Esophagus squamous epithelium (tissue), 5 donors: Measurements from ENCODE around the gene PRG3. TPM values are rescaled to one million over a fixed set of nuclear protein-coding genes. Genes with fewer than 3 reads are reported as not detected.

Experiments
- DNase-seq: peaks from one replicate; lab custom pipeline; 2025; lab: John Stamatoyannopoulos, UW
- H3K27ac ChIP-seq, 4 donors: fragments of 200-600 bp; sonication (generic); one replicate each; pipeline ENCODE4 v1.5.1; 2016 to 2019; ENCODE audit warnings: mild to moderate bottlenecking in 1 of 4
- H3K27me3 ChIP-seq, 4 donors: fragments of 200-600 bp; sonication (generic); 1 replicate in 3 of 4; 2 replicates in 1 of 4; pipeline versions ENCODE4 v1.5.1 to v1.6.0; 2017 to 2021; ENCODE audit warnings: antibody characterized with exemption in 1 of 4
- H3K36me3 ChIP-seq, 3 donors: fragments of 200-600 bp; sonication (generic); one replicate each; pipeline ENCODE4 v1.5.1; 2016 to 2019
- H3K4me1 ChIP-seq, 3 donors: fragments of 200-600 bp; sonication (generic); one replicate each; pipeline ENCODE4 v1.5.1; 2017 to 2019
- H3K4me3 ChIP-seq, 4 donors: fragments of 200-600 bp; sonication (generic); 1 replicate in 3 of 4; 2 replicates in 1 of 4; pipeline ENCODE4 v1.5.1; 2016 to 2019; ENCODE audit warnings: mild to moderate bottlenecking in 2 of 4, moderate library complexity in 1 of 4
- H3K9me3 ChIP-seq, 3 donors: fragments of 200-600 bp; sonication (generic); one replicate each; pipeline ENCODE4 v1.5.1; 2016 to 2019
- CTCF ChIP-seq, 6 experiments: fragments of 450-650 bp in 4 of 6; fragments of 200-600 bp in 2 of 6; sonication (generic) in 2 of 6; IDR thresholded peaks; one replicate each; pipeline ENCODE4 v1.5.1; 2016 to 2019; ENCODE audit warnings: antibody characterized with exemption in 6 of 6, mild to moderate bottlenecking in 4 of 6, moderate library complexity in 4 of 6
- POLR2A ChIP-seq, 4 donors: fragments of 450-650 bp; IDR thresholded peaks; one replicate each; pipeline ENCODE4 v1.6.1; 2017; ENCODE audit warnings: antibody characterized with exemption in 4 of 4, mild to moderate bottlenecking in 4 of 4, moderate library complexity in 3 of 4
- WGBS, 2 donors: methylation state at CpG; one replicate each; pipeline ENCODE4 v1.1.5; 2018; 5-methylcytosine and 5-hydroxymethylcytosine counted together
- intact Hi-C: fragments of 100-400 bp; cut with DNase I; formaldehyde crosslinking; loops from one replicate; pipeline ENCODE4 v1.15.0; 2022
- total RNA-seq, 4 donors: library from RNA; depleted of rRNA; stranded (reverse); fragments of >200 nt; gene quantifications; one replicate each; pipeline ENCODE4 v1.1.0, GENCODE V29; 2016
- donor health status: DM: yes; HTN: yes; CAD: no.

The PRG3 gene
- total RNA-seq, 4 donors from 2014 or later, result not detected

DNA sequence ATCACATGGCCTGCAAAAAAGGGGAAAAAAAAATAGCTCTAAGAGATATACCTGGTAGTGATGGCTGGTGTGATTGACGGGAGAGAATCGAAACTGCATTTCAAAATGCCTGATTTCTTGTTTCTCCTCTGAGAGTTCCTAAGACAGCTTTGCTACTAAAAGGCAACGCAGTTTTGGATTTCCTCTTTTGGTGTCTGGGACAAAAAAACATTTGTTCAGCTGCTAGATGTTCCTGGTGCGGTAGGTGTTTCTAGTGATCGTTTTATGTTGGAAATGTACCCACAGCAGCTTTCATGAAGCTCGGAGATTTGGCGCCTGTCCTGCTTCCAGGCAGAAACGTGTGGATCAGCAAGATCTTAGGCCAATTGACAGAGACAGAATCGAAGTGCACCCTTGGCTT lies 24.7 kb downstream of the PRG3 start:
- Histone ChIP-seq H3K27ac (no peak overlapping the region), H3K4me3 (no peak overlapping the region), H3K4me1 (peaks cover 0 to 24% (median 10%) of the 10 kb centered on the region in 3 donors), H3K27me3 (no peaks in the 10 kb centered on the region), H3K36me3 (no peaks in the 10 kb centered on the region), H3K9me3 (no peaks in the 10 kb centered on the region)
- intact Hi-C loops, result no loop called here
- 57 to 61% methylated on average over 9 of the region's 9 CpGs for WGBS, 2 donors
- no peak for DNase-seq
- TF ChIP-seq CTCF (IDR thresholded peaks at IDR 0.05) (no peak), POLR2A (IDR thresholded peaks at IDR 0.05) (no peak)

DNA sequence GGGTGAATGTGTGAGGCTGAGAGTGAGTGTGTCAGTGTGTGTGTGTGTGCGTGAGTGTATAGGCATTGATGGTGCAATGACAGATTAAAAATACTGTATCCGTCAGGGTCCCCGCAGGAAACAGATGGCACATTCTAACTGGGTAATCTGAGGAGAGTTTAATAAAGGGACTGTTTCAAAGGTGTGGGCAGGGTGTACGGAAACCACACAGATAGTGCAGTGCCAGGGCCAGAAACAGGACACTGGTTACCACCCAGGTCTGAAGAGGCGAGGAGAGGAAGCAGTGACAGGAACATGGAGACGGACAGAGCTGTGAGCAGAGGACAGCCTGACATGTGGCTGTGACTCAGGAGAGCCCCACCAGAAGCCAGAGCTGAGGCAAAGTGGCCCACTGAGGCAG lies 26.3 kb downstream of the PRG3 start:
- TF ChIP-seq POLR2A (IDR thresholded peaks at IDR 0.05), result no peak
- no peak for TF ChIP-seq CTCF (IDR thresholded peaks at IDR 0.05)
- 65 to 71% methylated on average over 6 of the region's 6 CpGs for WGBS, 2 donors

DNA sequence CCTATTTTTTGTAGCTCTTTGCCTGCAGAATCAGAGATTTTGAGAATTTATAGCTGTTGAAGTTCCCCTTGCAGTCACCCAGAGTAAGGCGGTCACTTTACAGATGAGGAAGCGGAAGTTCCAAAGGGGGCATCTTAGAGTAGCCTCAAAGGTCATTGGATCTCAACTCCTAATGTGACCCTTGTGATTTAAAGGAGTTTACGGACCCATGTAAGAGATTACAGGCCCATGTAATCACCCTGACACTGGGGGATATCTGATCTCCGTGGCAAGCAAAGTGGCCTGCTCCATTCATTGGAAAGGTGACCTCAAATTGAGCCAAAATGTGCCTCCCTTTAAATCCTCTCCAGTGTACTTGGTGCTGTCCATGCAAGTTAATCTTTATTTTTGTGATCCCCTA lies 27.1 kb downstream of the PRG3 start:
- Histone ChIP-seq H3K27ac (peak overlapping the region in 1 of 4 donors; percentile 52), H3K4me3 (no peak overlapping the region), H3K27me3 (no peaks in the 10 kb centered on the region), H3K4me1 (peaks cover 0 to 31% (median 13%) of the 10 kb centered on the region in 3 donors), H3K9me3 (no peaks in the 10 kb centered on the region), H3K36me3 (no peaks in the 10 kb centered on the region)
- 64 to 79% methylated on average over 4 of the region's 4 CpGs for WGBS, 2 donors
- TF ChIP-seq CTCF (IDR thresholded peaks at IDR 0.05) (no peak), POLR2A (IDR thresholded peaks at IDR 0.05) (no peak)
- DNase-seq, result no peak
- intact Hi-C loops, result no loop called here

More for the DNA sequence above, 26.3 kb downstream of the PRG3 start:
- H3K27ac ChIP-seq, result no peak overlapping the region
- H3K4me1 ChIP-seq, result peaks cover 0 to 28% (median 12%) of the 10 kb centered on the region in 3 donors
- H3K9me3 ChIP-seq, result no peaks in the 10 kb centered on the region
- DNase-seq, result no peak
- no peak overlapping the region for H3K4me3 ChIP-seq
- no peaks in the 10 kb centered on the region for H3K36me3 ChIP-seq
- intact Hi-C loops, result no loop called here
- H3K27me3 ChIP-seq, result no peaks in the 10 kb centered on the region

DNA sequence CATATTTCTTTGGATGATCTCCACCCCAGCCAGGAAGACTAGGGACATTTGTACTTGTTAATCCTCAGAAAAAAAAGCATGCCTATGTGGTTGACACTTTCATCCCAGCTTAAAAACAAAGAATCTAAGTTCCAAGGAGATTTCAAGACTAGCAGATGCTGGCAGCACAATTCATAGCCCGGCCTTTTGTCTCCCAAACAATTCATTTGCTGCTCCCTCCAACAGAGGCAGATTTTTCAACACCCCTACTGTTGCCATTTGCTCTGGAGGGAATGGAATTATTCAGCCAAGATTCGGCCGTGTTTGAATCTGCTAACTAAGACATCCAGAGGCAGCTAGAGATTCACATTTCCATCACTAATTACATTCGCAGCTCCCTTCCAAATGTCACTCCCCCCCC lies 27.5 kb downstream of the PRG3 start:
- TF ChIP-seq POLR2A (IDR thresholded peaks at IDR 0.05) (no peak), CTCF (IDR thresholded peaks at IDR 0.05) (no peak)
- Histone ChIP-seq H3K36me3 (no peaks in the 10 kb centered on the region), H3K9me3 (no peaks in the 10 kb centered on the region), H3K4me1 (peaks cover 0 to 31% (median 13%) of the 10 kb centered on the region in 3 donors), H3K27me3 (no peaks in the 10 kb centered on the region), H3K27ac (peak overlapping the region in 1 of 4 donors; percentile 52), H3K4me3 (no peak overlapping the region)
- intact Hi-C loops, result no loop called here
- WGBS, 2 donors, result 41 to 52% methylated on average over 4 of the region's 4 CpGs
- DNase-seq, result no peak

DNA sequence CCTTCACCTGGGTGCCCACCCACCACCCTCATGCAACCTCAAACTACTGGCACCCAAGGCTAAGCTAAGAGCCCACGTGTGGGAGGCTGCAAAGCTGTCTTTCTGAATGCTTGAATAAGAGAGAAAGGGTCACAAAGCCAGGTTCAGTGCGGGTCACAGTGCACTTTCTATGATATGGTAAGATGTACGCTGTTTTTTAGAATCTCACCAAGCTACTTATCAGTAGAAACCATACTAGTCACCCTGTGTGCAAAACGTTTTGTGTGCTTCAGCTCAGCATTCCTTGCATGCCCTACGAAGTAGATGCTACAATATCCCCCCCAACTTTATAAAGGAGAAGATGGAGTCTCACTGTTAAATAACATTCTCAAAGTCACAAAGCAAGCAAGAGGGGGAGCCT lies 27.9 kb downstream of the PRG3 start:
- whole genome bisulfite sequencing, 2 donors, result 58 to 60% methylated on average over 5 of the region's 5 CpGs
- H3K4me3 ChIP-seq, result no peak overlapping the region
- TF ChIP-seq CTCF (IDR thresholded peaks at IDR 0.05) (no peak), POLR2A (IDR thresholded peaks at IDR 0.05) (no peak)

More for the DNA sequence above, 27.9 kb downstream of the PRG3 start:
- no peak overlapping the region for H3K27ac ChIP-seq
- intact Hi-C loops, result no loop called here
- DNase-seq, result no peak
- H3K4me1 ChIP-seq, result peaks cover 0 to 27% (median 11%) of the 10 kb centered on the region in 3 donors
- no peaks in the 10 kb centered on the region for H3K36me3 ChIP-seq
- H3K9me3 ChIP-seq, result no peaks in the 10 kb centered on the region
- no peaks in the 10 kb centered on the region for H3K27me3 ChIP-seq
